H1 (cell line): ENCODE data around the gene RAB33A. TPM values are rescaled to one million over a fixed set of nuclear protein-coding genes. Genes with fewer than 3 reads are reported as not detected.

Experiments
- CTCF ChIA-PET: fragments of 300-600 bp; sonication (Branson Sonifier 250); formaldehyde crosslinking; loops from one replicate; lab custom pipeline; 2021; ENCODE audit not compliant: partially characterized antibody; lab: Charles Lee
- POLR2A ChIA-PET: fragments of 300-600 bp; sonication (Branson Sonifier 250); formaldehyde crosslinking; loops from one replicate; lab custom pipeline; 2021; ENCODE audit warnings: inconsistent platforms; ENCODE audit not compliant: partially characterized antibody; lab: Charles Lee
- DNase-seq, 2 experiments: peaks; one replicate each; pipeline versions ENCODE4 v3.0.0 to v3.0.0-alpha.2; 2010 to 2022; ENCODE audit warnings: low spot score in 2 of 2, low read depth in 1 of 2, mixed read lengths in 1 of 2
- FAIRE-seq: peaks from 2 replicates; lab custom pipeline; 2011; peaks lifted over from hg19 to GRCh38; lab: Jason Lieb, UNC
- H2AFZ ChIP-seq: 2 replicates; pipeline ENCODE4 v1.8.1; 2012; ENCODE audit warnings: low read length, inconsistent platforms
- H2AK5ac ChIP-seq: 2 replicates; pipeline ENCODE4 v1.6.1; 2013; ENCODE audit warnings: low read depth, low read length
- H2BK120ac ChIP-seq: replicated peaks from 2 replicates; pipeline ENCODE3; 2013; ENCODE audit warnings: low read depth, low read length, inconsistent platforms
- H2BK12ac ChIP-seq: 2 replicates; pipeline ENCODE4 v1.6.1; 2013; ENCODE audit warnings: low read depth, low read length
- H2BK15ac ChIP-seq: 2 replicates; pipeline ENCODE4 v1.6.1; 2013; ENCODE audit warnings: low read length
- H2BK20ac ChIP-seq: 2 replicates; pipeline ENCODE4 v1.6.1; 2013; ENCODE audit warnings: low read length
- H2BK5ac ChIP-seq: 2 replicates; pipeline ENCODE4 v1.6.1; 2013; ENCODE audit warnings: low read depth, low read length
- H3K14ac ChIP-seq: 2 replicates; pipeline ENCODE4 v1.6.1; 2013; ENCODE audit warnings: inconsistent platforms; ENCODE audit not compliant: insufficient read length
- H3K18ac ChIP-seq: 2 replicates; pipeline ENCODE4 v1.6.1; 2013; ENCODE audit warnings: low read length; ENCODE audit errors: extremely low read depth
- H3K23ac ChIP-seq: 2 replicates; pipeline ENCODE4 v1.6.1; 2013; ENCODE audit warnings: inconsistent platforms; ENCODE audit not compliant: insufficient read length
- H3K23me2 ChIP-seq: 2 replicates; pipeline ENCODE4 v1.6.1; 2013; ENCODE audit warnings: low read depth, low read length
- H3K27ac ChIP-seq: 2 replicates; pipeline ENCODE4 v1.6.1; 2011; ENCODE audit warnings: low read depth, low read length, inconsistent platforms
- H3K27me3 ChIP-seq, 4 experiments: replicated peaks in 1 of 4; 1 replicate in 1 of 4; 2 replicates in 3 of 4; pipeline versions ENCODE4 v1.6.1 to v1.8.1; 2011 to 2013; ENCODE audit warnings: low read length in 3 of 4, mild to moderate bottlenecking in 3 of 4, inconsistent platforms in 2 of 4, mixed read lengths in 2 of 4, moderate library complexity in 1 of 4; ENCODE audit not compliant: control insufficient read depth in 3 of 4, insufficient read depth in 3 of 4; ENCODE audit errors: extremely low read depth in 1 of 4
- H3K36me3 ChIP-seq, 4 experiments: 2 replicates each; pipeline versions ENCODE4 v1.6.1 to v1.8.1; 2011 to 2013; ENCODE audit warnings: mild to moderate bottlenecking in 4 of 4, low read length in 3 of 4, moderate library complexity in 2 of 4, control low read depth in 1 of 4, inconsistent platforms in 1 of 4; ENCODE audit not compliant: insufficient read depth in 4 of 4, control insufficient read depth in 2 of 4
- H3K4ac ChIP-seq: replicated peaks from 2 replicates; pipeline ENCODE3; 2013; ENCODE audit warnings: low read length, low read depth, mixed read lengths, inconsistent platforms; ENCODE audit not compliant: insufficient read length
- H3K4me1 ChIP-seq, 4 experiments: replicated peaks in 1 of 4; 1 replicate in 1 of 4; 2 replicates in 3 of 4; pipeline versions ENCODE4 v1.6.1 to v1.8.1; 2011 to 2013; ENCODE audit warnings: low read length in 3 of 4, inconsistent platforms in 2 of 4, mixed read lengths in 1 of 4; ENCODE audit not compliant: insufficient read depth in 4 of 4, control insufficient read depth in 3 of 4
- H3K4me2 ChIP-seq, 2 experiments: 2 replicates each; pipeline versions ENCODE4 v1.6.1 to v1.8.1; 2011 to 2013; ENCODE audit warnings: low read depth in 2 of 2, low read length in 2 of 2, control low read depth in 1 of 2, inconsistent platforms in 1 of 2, mild to moderate bottlenecking in 1 of 2; ENCODE audit not compliant: insufficient read depth in 1 of 2
- H3K4me3 ChIP-seq, 4 experiments: fragments of 200-600, 300-600 bp in 1 of 4; sonication (generic), shearing (Covaris generic), sonication (Bioruptor Twin) in 1 of 4; 2 replicates each; pipeline versions ENCODE4 v1.5.1 to v1.8.1; 2011 to 2016; ENCODE audit warnings: low read length in 4 of 4, low read depth in 3 of 4, control low read depth in 2 of 4, inconsistent platforms in 2 of 4, mild to moderate bottlenecking in 2 of 4, mixed read lengths in 1 of 4, moderate library complexity in 1 of 4; ENCODE audit not compliant: insufficient read depth in 2 of 4; ENCODE audit errors: extremely low read depth in 1 of 4
- H3K56ac ChIP-seq: replicated peaks from 2 replicates; pipeline ENCODE3; 2013; ENCODE audit warnings: low read depth, mild to moderate bottlenecking, mixed read lengths, low read length, inconsistent platforms; ENCODE audit not compliant: insufficient read length
- H3K79me1 ChIP-seq: 2 replicates; pipeline ENCODE4 v1.6.1; 2013; ENCODE audit warnings: low read depth, low read length, control low read depth
- H3K79me2 ChIP-seq, 2 experiments: 2 replicates each; pipeline versions ENCODE4 v1.6.1 to v1.8.1; 2012 to 2013; ENCODE audit warnings: low read length in 2 of 2, mild to moderate bottlenecking in 2 of 2, inconsistent platforms in 1 of 2; ENCODE audit not compliant: insufficient read depth in 2 of 2, control insufficient read depth in 1 of 2
- H3K9ac ChIP-seq, 4 experiments: replicated peaks in 1 of 4; 1 replicate in 1 of 4; 2 replicates in 3 of 4; pipeline versions ENCODE4 v1.6.1 to v1.8.1; 2011 to 2013; ENCODE audit warnings: low read depth in 3 of 4, low read length in 3 of 4, control low read depth in 2 of 4, mild to moderate bottlenecking in 2 of 4, moderate library complexity in 2 of 4, inconsistent platforms in 1 of 4; ENCODE audit errors: extremely low read depth in 1 of 4
- H3K9me3 ChIP-seq, 2 experiments: 2 replicates each; pipeline versions ENCODE4 v1.6.1 to v1.8.1; 2012 to 2013; ENCODE audit warnings: mild to moderate bottlenecking in 2 of 2, moderate library complexity in 2 of 2, control low read depth in 1 of 2, inconsistent platforms in 1 of 2, low read depth in 1 of 2, low read length in 1 of 2, mixed read lengths in 1 of 2; ENCODE audit not compliant: insufficient read depth in 2 of 2
- H4K20me1 ChIP-seq, 2 experiments: replicated peaks in 1 of 2; 2 replicates each; pipeline versions ENCODE3 to v1.8.1; 2011 to 2013; ENCODE audit warnings: inconsistent platforms in 2 of 2, low read length in 2 of 2, mild to moderate bottlenecking in 1 of 2; ENCODE audit not compliant: insufficient read depth in 2 of 2, control insufficient read depth in 1 of 2
- H4K5ac ChIP-seq: 2 replicates; pipeline ENCODE4 v1.6.1; 2013; ENCODE audit warnings: low read length, low read depth, mixed read lengths, inconsistent platforms; ENCODE audit not compliant: insufficient read length
- H4K8ac ChIP-seq: 2 replicates; pipeline ENCODE4 v1.8.0; 2013; ENCODE audit warnings: mild to moderate bottlenecking, moderate library complexity, low read length, inconsistent platforms; ENCODE audit not compliant: insufficient read depth; ENCODE audit errors: extremely low read depth
- H4K91ac ChIP-seq: replicated peaks from 2 replicates; pipeline ENCODE3; 2013; ENCODE audit warnings: low read length, mixed read lengths, inconsistent platforms; ENCODE audit not compliant: insufficient read length
- CHD1 ChIP-seq: IDR thresholded peaks from 2 replicates; pipeline ENCODE4 v1.6.1; 2012; ENCODE audit warnings: low read depth, low read length, improper control_type of control experiment
- CHD2 ChIP-seq: IDR thresholded peaks from 2 replicates; pipeline ENCODE4 v1.6.1; 2012; ENCODE audit warnings: low read length, improper control_type of control experiment
- EGR1 ChIP-seq: IDR thresholded peaks from 2 replicates; pipeline ENCODE4 v1.6.1; 2011; ENCODE audit warnings: low read depth, low read length, borderline replicate concordance
- EP300 ChIP-seq, 2 experiments: IDR thresholded peaks; 1 replicate in 1 of 2; 2 replicates in 1 of 2; pipeline ENCODE4 v1.6.1; 2011 to 2012; ENCODE audit warnings: low read depth in 2 of 2, low read length in 2 of 2, mild to moderate bottlenecking in 2 of 2, borderline replicate concordance in 1 of 2, inconsistent platforms in 1 of 2, moderate library complexity in 1 of 2
- GTF2F1 ChIP-seq: IDR thresholded peaks from 2 replicates; pipeline ENCODE4 v1.6.1; 2012; ENCODE audit warnings: low read depth, low read length, improper control_type of control experiment, borderline replicate concordance
- KDM4A ChIP-seq: IDR thresholded peaks from one replicate; pipeline ENCODE4 v1.7.1; 2012; ENCODE audit warnings: low read depth, mild to moderate bottlenecking, moderate library complexity, low read length, inconsistent platforms; ENCODE audit not compliant: severe bottlenecking
- MAX ChIP-seq: IDR thresholded peaks from 2 replicates; pipeline ENCODE4 v1.6.1; 2012; ENCODE audit warnings: inconsistent platforms
- POLR2AphosphoS5 ChIP-seq: IDR thresholded peaks from 2 replicates; pipeline ENCODE4 v1.6.1; 2011; ENCODE audit warnings: low read depth, low read length
- POU5F1 ChIP-seq: IDR thresholded peaks from 2 replicates; pipeline ENCODE4 v1.6.1; 2011; ENCODE audit warnings: low read depth, mild to moderate bottlenecking, low read length, moderate library complexity
- RBBP5 ChIP-seq: IDR thresholded peaks from 2 replicates; pipeline ENCODE4 v1.7.1; 2012; ENCODE audit warnings: low read depth, mild to moderate bottlenecking, inconsistent platforms, low read length, moderate library complexity, borderline replicate concordance
- RFX5 ChIP-seq: IDR thresholded peaks from 2 replicates; pipeline ENCODE4 v1.6.1; 2011; ENCODE audit warnings: low read depth, low read length, improper control_type of control experiment, borderline replicate concordance
- TBP ChIP-seq: IDR thresholded peaks from 2 replicates; pipeline ENCODE4 v1.6.1; 2011; ENCODE audit warnings: low read depth, low read length, improper control_type of control experiment
- TCF12 ChIP-seq: IDR thresholded peaks from 2 replicates; pipeline ENCODE4 v1.6.1; 2011; ENCODE audit warnings: low read depth, mild to moderate bottlenecking, low read length
- WGBS, 2 experiments: shearing (Covaris generic) in 1 of 2; methylation state at CpG; one replicate each; pipeline versions ENCODE4 v1.1.6 to v1.1.7; 2013 to 2015; ENCODE audit warnings: low lambda C conversion rate in 2 of 2, mixed read lengths in 2 of 2, inconsistent platforms in 1 of 2, low coverage in 1 of 2, missing lambda C conversion rate in 1 of 2; ENCODE audit not compliant: insufficient replicate concordance in 2 of 2, insufficient coverage in 1 of 2, insufficient read length in 1 of 2; ENCODE audit errors: extremely low coverage in 1 of 2, missing lambda C conversion rate in 1 of 2; 5-methylcytosine and 5-hydroxymethylcytosine counted together
- polyA plus RNA-seq, 7 experiments: library from polyadenylated mRNA; depleted of rRNA in 3 of 7; stranded (reverse) in 5 of 7; unstranded in 2 of 7; fragments of >200 nt in 5 of 7; fragments of 200-250 nt in 2 of 7; gene quantifications; 1 replicate in 5 of 7; 2 replicates in 1 of 7; 4 replicates in 1 of 7; pipeline versions ENCODE4 v1.2.1 to v1.2.3, GENCODE V29; 2011 to 2013; ENCODE audit warnings: missing spikeins in 2 of 7, mixed read lengths in 2 of 7
- total RNA-seq: library from RNA; stranded (reverse); fragmentation: NEBNext Ultra II Directional; extraction: Animal tissue kit (Norgen Biotek cat#: 25700); gene quantifications from 2 replicates; pipeline ENCODE4 v1.2.1, GENCODE V29; 2021
- TF ChIP-seq, protein P1 (sequence below): IDR thresholded peaks from 2 replicates; pipeline ENCODE4 v1.6.1; 2012; ENCODE audit warnings: inconsistent platforms

The RAB33A gene
- total and polyA plus RNA-seq, 2 of the 8 experiments (the other 6 are each of a cell fraction or from before 2014, with no cell fraction given), result 2.8 to 4.6 TPM

GRCh38 chrX:130213376-130213775 lies 41.6 kb downstream of the RAB33A start:
- Histone ChIP-seq H4K8ac (no peak overlapping the region), H3K14ac (no peak overlapping the region), H3K23me2 (no peaks in the 10 kb centered on the region), H3K4me3 (no peak overlapping the region), H3K36me3 (peaks cover 0 to 50% (median 20%) of the 10 kb centered on the region in 4 experiments; a peak in 5 of 8 replicates), H3K79me2 (no peaks in the 10 kb centered on the region), H3K27ac (no peak overlapping the region), H2AFZ (no peak overlapping the region), H3K9ac (no peak overlapping the region), H2BK12ac (no peak overlapping the region), H3K18ac (no peak overlapping the region), H4K20me1 (peaks cover 0 to 1% of the 10 kb centered on the region in 2 experiments), H4K5ac (no peak overlapping the region), H2BK20ac (no peak overlapping the region), H2BK5ac (no peak overlapping the region), H3K4me1 (no peaks in the 10 kb centered on the region), H2BK120ac (no peak overlapping the region), H3K4ac (no peak overlapping the region), H3K27me3 (no peaks in the 10 kb centered on the region), H3K4me2 (no peak overlapping the region), H2BK15ac (no peak overlapping the region), H3K79me1 (no peaks in the 10 kb centered on the region), H3K23ac (no peak overlapping the region), H2AK5ac (no peak overlapping the region), H3K9me3 (no peaks in the 10 kb centered on the region), H4K91ac (no peak overlapping the region), H3K56ac (no peak overlapping the region)
- WGBS, 2 experiments, result 96% methylated on average over 2 of the region's 2 CpGs; no CpG with 5 or more reads in 1 of the 2 experiments
- no peak for DNase-seq
- no peak for FAIRE-seq
- POLR2A ChIA-PET, result no interaction called here
- CTCF ChIA-PET, result interaction anchor here (0.6 kb wide), 1 partner anchor 579 kb away, joined by 3 read pairs; no protein-coding TSS in a partner anchor
- TF ChIP-seq RBBP5, result no peak
- no peak for TF ChIP-seq CHD1
- no peak for TF ChIP-seq RFX5
- TF ChIP-seq TCF12, result no peak
- TF ChIP-seq MAX, result no peak
- TF ChIP-seq KDM4A, result no peak
- no peak for TF ChIP-seq GTF2F1
- no peak for TF ChIP-seq POU5F1
- TF ChIP-seq TBP, result no peak
- TF ChIP-seq, protein P1, sequence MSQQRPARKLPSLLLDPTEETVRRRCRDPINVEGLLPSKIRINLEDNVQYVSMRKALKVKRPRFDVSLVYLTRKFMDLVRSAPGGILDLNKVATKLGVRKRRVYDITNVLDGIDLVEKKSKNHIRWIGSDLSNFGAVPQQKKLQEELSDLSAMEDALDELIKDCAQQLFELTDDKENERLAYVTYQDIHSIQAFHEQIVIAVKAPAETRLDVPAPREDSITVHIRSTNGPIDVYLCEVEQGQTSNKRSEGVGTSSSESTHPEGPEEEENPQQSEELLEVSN, result no peak
- TF ChIP-seq POLR2AphosphoS5, result no peak
- TF ChIP-seq EP300 (IDR thresholded peaks at IDR 0.05; ENCODE audit: borderline replicate concordance in 1 of 2, low read depth in 2 of 2, low read length in 2 of 2), result no peak
- no peak for TF ChIP-seq CHD2
- TF ChIP-seq EGR1, result no peak
